Measurements from ENCODE around the gene CEP112.

GRCh38 chr17:65660947-65661346, 531.0 kb downstream of the CEP112 start:
- no peak for TF ChIP-seq POLR2AphosphoS5 (IDR thresholded peaks at IDR 0.05; ENCODE audit: insufficient read depth in 1 of 2, low read depth in 1 of 2)
- TF ChIP-seq POLR2A (IDR thresholded peaks at IDR 0.05), result no peak

Data from vagina (tissue), 2 donors.